ENCODE data around the gene NCOA3. TPM values are rescaled to one million over a fixed set of nuclear protein-coding genes. Genes with fewer than 3 reads are reported as not detected.

Gene NCOA3
- total RNA-seq, 1 donor from 2014 or later = 17.9 TPM

DNA sequence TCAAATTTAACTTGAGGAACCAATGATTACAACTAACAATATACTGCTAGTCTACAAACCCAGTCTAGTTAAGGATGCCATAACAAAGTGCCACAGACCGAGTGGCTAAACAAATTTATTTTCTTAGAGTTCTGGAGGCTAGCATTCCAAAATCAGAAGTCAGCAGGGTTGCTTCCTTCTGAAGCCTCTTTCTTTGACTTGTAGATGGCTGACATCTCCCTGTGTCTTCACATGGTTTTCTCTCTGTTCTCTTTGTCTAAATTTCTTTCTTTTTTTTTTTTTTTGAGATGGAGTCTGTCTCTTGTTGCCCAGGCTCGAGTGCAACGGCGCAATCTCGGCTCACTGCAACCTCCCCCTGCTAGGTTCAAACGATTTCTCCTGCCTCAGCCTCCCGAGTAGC is 56.1 kb downstream of the NCOA3 start:
- no peak overlapping the region for H3K4me3 ChIP-seq (ENCODE audit: low read depth, low read length)
- TF ChIP-seq, protein P1, sequence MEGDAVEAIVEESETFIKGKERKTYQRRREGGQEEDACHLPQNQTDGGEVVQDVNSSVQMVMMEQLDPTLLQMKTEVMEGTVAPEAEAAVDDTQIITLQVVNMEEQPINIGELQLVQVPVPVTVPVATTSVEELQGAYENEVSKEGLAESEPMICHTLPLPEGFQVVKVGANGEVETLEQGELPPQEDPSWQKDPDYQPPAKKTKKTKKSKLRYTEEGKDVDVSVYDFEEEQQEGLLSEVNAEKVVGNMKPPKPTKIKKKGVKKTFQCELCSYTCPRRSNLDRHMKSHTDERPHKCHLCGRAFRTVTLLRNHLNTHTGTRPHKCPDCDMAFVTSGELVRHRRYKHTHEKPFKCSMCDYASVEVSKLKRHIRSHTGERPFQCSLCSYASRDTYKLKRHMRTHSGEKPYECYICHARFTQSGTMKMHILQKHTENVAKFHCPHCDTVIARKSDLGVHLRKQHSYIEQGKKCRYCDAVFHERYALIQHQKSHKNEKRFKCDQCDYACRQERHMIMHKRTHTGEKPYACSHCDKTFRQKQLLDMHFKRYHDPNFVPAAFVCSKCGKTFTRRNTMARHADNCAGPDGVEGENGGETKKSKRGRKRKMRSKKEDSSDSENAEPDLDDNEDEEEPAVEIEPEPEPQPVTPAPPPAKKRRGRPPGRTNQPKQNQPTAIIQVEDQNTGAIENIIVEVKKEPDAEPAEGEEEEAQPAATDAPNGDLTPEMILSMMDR (conservative IDR thresholded peaks at IDR 0.05; ENCODE audit: low read depth, low read length) = no peak
- DNase-seq (ENCODE audit: low read depth) = no peak

DNA sequence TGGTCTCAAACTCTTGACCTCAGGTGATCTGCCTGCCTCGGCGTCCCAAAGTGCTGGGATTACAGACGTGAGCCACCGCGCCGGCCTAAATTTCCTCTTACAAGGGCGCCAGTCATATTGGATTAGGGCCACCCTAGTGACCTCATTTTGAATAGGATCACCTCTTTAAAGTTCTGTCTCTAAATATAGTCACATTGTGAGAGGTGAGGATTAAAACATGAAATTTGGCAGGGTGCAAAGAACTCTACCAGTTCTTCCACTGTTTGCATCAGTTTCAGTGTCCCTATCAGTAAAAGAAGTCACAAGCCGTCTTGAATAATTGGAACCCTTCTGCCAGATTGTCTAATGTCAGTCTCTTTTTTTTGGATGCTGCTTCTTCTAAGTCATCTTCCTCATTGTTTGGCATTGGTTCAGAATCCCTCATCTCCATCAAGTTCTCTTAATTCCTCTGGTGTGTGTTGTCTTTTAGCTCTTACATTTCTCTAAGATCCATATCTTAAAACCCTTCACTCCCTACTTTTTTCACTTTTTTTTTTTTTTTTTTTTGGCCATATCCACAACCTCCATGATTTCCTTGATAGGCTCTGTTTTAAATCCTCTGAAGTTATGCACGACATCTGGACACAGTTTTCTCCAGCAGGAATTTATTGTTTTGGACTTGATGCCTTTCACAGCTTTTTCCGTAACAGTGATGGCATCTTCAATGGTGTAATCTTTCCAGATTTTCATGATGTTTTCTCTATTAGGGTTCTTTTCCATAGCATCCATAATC is 56.8 kb downstream of the NCOA3 start:
- TF ChIP-seq, protein P1 (conservative IDR thresholded peaks at IDR 0.05; ENCODE audit: low read depth, low read length) = no peak
- no peak overlapping the region for H3K4me3 ChIP-seq (ENCODE audit: low read depth, low read length)
- no peak for DNase-seq (ENCODE audit: low read depth)

DNA sequence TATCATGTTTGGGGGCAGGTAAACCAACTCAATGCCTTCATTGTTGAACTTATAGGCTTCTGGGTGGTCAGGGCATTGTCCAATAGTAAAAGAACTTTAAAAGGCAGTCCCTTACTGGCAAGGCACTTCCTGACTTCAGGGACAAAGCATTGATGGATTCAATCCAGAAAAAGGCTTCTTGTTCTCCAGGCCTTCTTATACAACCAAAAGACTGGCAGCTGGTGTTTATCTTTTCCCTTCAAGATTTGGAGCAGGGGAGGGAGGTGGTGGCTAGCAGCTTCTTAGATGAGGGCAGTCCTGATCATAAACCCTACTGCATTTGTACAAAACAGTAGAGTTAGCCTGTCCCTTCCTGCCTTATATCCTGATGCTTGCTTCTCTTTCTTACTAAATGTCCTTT is 57.5 kb downstream of the NCOA3 start:
- no peak overlapping the region for H3K4me3 ChIP-seq (ENCODE audit: low read depth, low read length)
- TF ChIP-seq, protein P1 (conservative IDR thresholded peaks at IDR 0.05; ENCODE audit: low read depth, low read length) = no peak
- no peak for DNase-seq (ENCODE audit: low read depth)

DNA sequence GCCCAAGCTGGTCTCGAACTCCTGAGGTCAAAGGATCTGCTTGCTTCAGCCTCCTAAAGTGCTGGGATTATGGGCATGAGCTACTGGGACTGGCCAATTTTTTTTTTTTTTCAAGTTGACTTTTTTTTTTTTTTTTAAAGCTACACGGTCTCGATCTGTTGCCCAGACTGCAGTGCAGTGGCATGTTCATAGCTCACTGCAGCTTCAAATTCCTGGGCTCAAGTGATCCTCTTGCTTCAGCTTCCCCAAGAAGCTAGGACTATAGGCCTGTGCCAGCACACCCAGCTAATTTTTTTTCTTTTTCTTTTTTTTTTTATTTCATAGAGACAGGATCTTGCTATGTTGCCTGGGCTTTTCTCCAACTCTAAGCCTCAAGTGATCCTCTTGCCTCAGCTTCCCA is 59.5 kb downstream of the NCOA3 start:
- no peak overlapping the region for H3K4me3 ChIP-seq (ENCODE audit: low read depth, low read length)
- no peak for DNase-seq (ENCODE audit: low read depth)
- TF ChIP-seq, protein P1 (conservative IDR thresholded peaks at IDR 0.05; ENCODE audit: low read depth, low read length) = no peak

DNA sequence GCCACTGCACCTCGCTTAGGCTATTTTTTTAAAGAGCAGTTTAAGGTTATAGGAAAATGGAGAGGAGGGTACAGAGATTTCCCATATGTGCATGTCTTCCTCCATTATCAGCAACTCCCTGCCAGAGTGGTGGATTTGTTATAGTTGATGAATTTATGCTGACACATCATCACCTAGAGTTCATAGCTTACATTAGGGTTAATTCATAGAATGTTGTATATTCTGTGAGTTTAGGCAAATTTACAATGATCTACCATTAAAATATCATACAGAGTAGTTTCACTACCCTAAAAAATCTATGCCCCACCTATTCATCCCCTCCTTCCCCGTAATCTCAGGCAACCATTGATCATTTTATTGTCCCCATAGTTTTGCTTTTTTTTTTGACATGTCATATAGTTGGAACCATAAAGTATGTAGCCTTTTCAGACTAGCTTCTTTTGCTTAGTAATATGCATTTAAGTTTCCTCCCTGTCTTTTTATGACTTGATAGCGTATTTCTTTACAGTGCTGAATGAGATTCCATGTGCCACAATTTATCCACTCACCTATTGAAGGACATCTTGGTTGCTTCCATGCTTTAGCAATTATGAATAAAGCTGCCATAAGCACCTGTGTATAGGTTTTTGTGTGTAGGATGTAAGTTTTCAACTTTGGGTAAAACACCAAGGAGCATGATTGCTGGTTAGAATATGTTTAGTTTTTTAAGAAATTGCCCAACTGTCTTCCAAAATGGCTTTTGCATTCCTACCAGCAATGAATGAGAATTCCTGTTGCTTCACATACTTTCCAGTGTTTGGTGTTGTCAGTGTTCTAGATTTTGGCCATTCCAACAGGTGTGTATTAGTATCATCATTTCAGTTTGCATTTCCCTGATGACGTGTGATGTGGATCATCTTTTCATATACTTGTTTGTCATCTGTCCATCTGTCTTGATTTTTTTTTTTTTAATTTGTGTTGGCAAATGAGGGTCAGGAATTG is 60.2 kb downstream of the NCOA3 start:
- DNase-seq (ENCODE audit: low read depth) = no peak
- TF ChIP-seq, protein P1 (conservative IDR thresholded peaks at IDR 0.05; ENCODE audit: low read depth, low read length) = no peak

DNA sequence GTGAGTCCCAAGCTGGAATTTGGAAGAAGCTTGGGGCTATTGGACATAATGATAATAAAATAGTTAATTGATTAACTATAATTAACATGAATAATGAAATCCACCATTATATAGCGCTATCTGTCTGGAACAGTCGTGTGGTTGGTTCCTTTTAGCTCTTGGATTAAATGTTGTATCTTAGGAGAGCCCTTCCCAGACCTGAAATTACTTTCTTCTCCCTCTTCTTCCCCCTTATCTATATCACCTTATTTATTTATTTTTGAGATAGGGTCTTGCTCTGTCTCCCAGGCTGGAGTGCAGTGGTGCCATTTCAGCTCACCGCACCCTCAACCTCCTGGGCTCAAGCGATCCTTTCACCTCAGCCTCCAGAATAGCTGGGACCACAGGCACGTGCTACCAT is 64.6 kb downstream of the NCOA3 start:
- H3K4me3 ChIP-seq (ENCODE audit: low read depth, low read length) = no peak overlapping the region
- no peak for DNase-seq (ENCODE audit: low read depth)
- TF ChIP-seq, protein P1 (conservative IDR thresholded peaks at IDR 0.05; ENCODE audit: low read depth, low read length) = no peak

More for the DNA sequence above, 60.2 kb downstream of the NCOA3 start:
- H3K4me3 ChIP-seq (ENCODE audit: low read depth, low read length) = no peak overlapping the region
